Activated B cell treated with CpG ODN at 0.5 μM for 24 hours (primary cell): ENCODE results near the gene SEC24D. TPM values are rescaled to one million over a fixed set of nuclear protein-coding genes. Genes with fewer than 3 reads are reported as not detected.
A peak's percentile ranks its signal among the peaks of the same experiment; 100 is the strongest.

Experiments
- ATAC-seq: fragments of 200-7000 bp; cut with Tn5 transposase; one replicate; pipeline ENCODE4 v1.10.0; 2021; ENCODE audit warnings: low read depth, mild to moderate bottlenecking, moderate library complexity
- CTCF ChIA-PET: fragments of 350-600 bp; sonication (Branson Sonifier 250); formaldehyde crosslinking; loops from one replicate; lab custom pipeline; 2021; ENCODE audit warnings: antibody characterized with exemption; lab: Charles Lee
- POLR2A ChIA-PET: fragments of 350-600 bp; sonication (Branson Sonifier 250); formaldehyde crosslinking; loops from one replicate; lab custom pipeline; 2021; ENCODE audit warnings: antibody characterized with exemption; lab: Charles Lee
- DNase-seq: peaks from one replicate; pipeline ENCODE4 v3.0.0; 2022
- H3K27ac Mint-ChIP-seq: one replicate; pipeline ENCODE4 v1.8.0; 2020; ENCODE audit warnings: mixed read lengths
- H3K27me3 Mint-ChIP-seq: one replicate; pipeline ENCODE4 v1.8.0; 2021; ENCODE audit warnings: mixed read lengths
- H3K36me3 Mint-ChIP-seq: one replicate; pipeline ENCODE4 v1.8.0; 2021; ENCODE audit warnings: low read depth, mixed read lengths
- H3K4me1 Mint-ChIP-seq: one replicate; pipeline ENCODE4 v1.8.0; 2021; ENCODE audit warnings: mixed read lengths
- H3K4me3 Mint-ChIP-seq: one replicate; pipeline ENCODE4 v1.8.0; 2020; ENCODE audit warnings: mild to moderate bottlenecking, mixed read lengths
- H3K9me3 Mint-ChIP-seq: one replicate; pipeline ENCODE4 v1.8.0; 2020; ENCODE audit warnings: mixed read lengths
- CTCF ChIP-seq: fragments of 200-600 bp; IDR thresholded peaks from one replicate; pipeline ENCODE4 v1.8.0; 2022; ENCODE audit warnings: antibody characterized with exemption, mild to moderate bottlenecking
- intact Hi-C: fragments of 100-400 bp; cut with micrococcal nuclease; formaldehyde crosslinking; loops from one replicate; pipeline ENCODE4 v1.15.1; 2024
- total RNA-seq: library from RNA; stranded (reverse); gene quantifications from 2 replicates; pipeline ENCODE4 v1.2.3, GENCODE V29; 2022

Gene SEC24D
- total RNA-seq, 1 donor from 2014 or later, result 19.4 TPM

GRCh38 chr4:118837121-118837507 is 1.2 kb upstream of the SEC24D start:
- Mint-ChIP-seq H3K4me1 (peaks cover 17% of the 10 kb centered on the region), H3K27ac (no peak overlapping the region), H3K27me3 (no peaks in the 10 kb centered on the region), H3K36me3 (peaks cover 12% of the 10 kb centered on the region), H3K4me3 (no peak overlapping the region), H3K9me3 (no peaks in the 10 kb centered on the region)
- DNase-seq (no peak), ATAC-seq (no peak)
- ChIA-PET POLR2A (interaction anchor here (1.2 to 1.4 kb wide), 2 partner anchors 10 to 376 kb away, joined by 3 read pairs; partner anchors contain the start of gene USP53), CTCF (interaction anchor here (1.3 to 1.4 kb wide), 2 partner anchors 9 to 28 kb away, joined by 3 to 4 read pairs; no protein-coding TSS in a partner anchor)
- intact Hi-C loops, result loop anchor here (2.0 to 5.0 kb wide), 2 partner anchors 376 to 790 kb away; partner anchors contain the start of genes PDE5A and USP53
- TF ChIP-seq CTCF, result no peak

GRCh38 chr4:118836301-118837120 is 585 bp upstream of the SEC24D start:
- Mint-ChIP-seq H3K27me3 (no peaks in the 10 kb centered on the region), H3K9me3 (no peaks in the 10 kb centered on the region), H3K4me1 (peaks cover 17% of the 10 kb centered on the region), H3K36me3 (peaks cover 18% of the 10 kb centered on the region), H3K4me3 (peak overlapping the region; percentile 100), H3K27ac (peak overlapping the region; percentile 96)
- intact Hi-C loops, result loop anchor here (1.0 to 5.0 kb wide), 5 partner anchors 14 to 791 kb away; partner anchors contain the start of genes PDE5A and USP53
- TF ChIP-seq CTCF, result no peak
- DNase-seq (peak; percentile 31), ATAC-seq (peak; percentile 61)
- POLR2A ChIA-PET, result interaction anchor here (0.7 to 1.4 kb wide), 3 partner anchors 11 to 376 kb away, joined by 3 read pairs; partner anchors contain the start of gene USP53
- CTCF ChIA-PET, result interaction anchor here (1.3 to 1.4 kb wide), 2 partner anchors 10 to 28 kb away, joined by 3 to 4 read pairs; no protein-coding TSS in a partner anchor

- ChIA-PET POLR2A (interaction anchor here (1.2 to 1.3 kb wide), 2 partner anchors 150 to 377 kb away, joined by 3 to 4 read pairs; partner anchors contain the start of gene METTL14), CTCF (no interaction called here)
- H3K27me3 Mint-ChIP-seq, result no peaks in the 10 kb centered on the region
- H3K4me3 Mint-ChIP-seq, result peak overlapping the region; percentile 100
- no peak for TF ChIP-seq CTCF
- H3K27ac Mint-ChIP-seq, result peak overlapping the region; percentile 74
- peaks cover 23% of the 10 kb centered on the region for H3K36me3 Mint-ChIP-seq
- H3K9me3 Mint-ChIP-seq, result no peaks in the 10 kb centered on the region
- DNase-seq (peak; percentile 31), ATAC-seq (peak; percentile 41)
- H3K4me1 Mint-ChIP-seq, result peaks cover 17% of the 10 kb centered on the region
- intact Hi-C loops, result loop anchor here (1.0 to 5.0 kb wide), 4 partner anchors 75 to 792 kb away; partner anchors contain the start of genes METTL14 and PDE5A
These were observed 861 bp downstream of the SEC24D start for GRCh38 chr4:118834960-118835569.

- Mint-ChIP-seq H3K9me3 (no peaks in the 10 kb centered on the region), H3K27ac (no peak overlapping the region), H3K4me3 (no peak overlapping the region)
These were observed 1.9 kb downstream of the SEC24D start for GRCh38 chr4:118834070-118834469.

More at GRCh38 chr4:118834070-118834469, 1.9 kb downstream of the SEC24D start:
- Mint-ChIP-seq H3K36me3 (peaks cover 29% of the 10 kb centered on the region), H3K27me3 (no peaks in the 10 kb centered on the region), H3K4me1 (peaks cover 17% of the 10 kb centered on the region)
- ChIA-PET POLR2A (no interaction called here), CTCF (no interaction called here)
- no peak for ATAC-seq
- no peak for TF ChIP-seq CTCF
- intact Hi-C loops, result no loop called here
- DNase-seq, result no peak
